HepG2 (cell line): ENCODE measurements around the gene ZNF530. TPM values are rescaled to one million over a fixed set of nuclear protein-coding genes. Genes with fewer than 3 reads are reported as not detected.

Experiments used
- ATAC-seq: fragments of 200-7000 bp; cut with Tn5 transposase; 3 replicates; pipeline ENCODE4 v1.9.1; 2020; ENCODE audit warnings: mild to moderate bottlenecking, moderate library complexity
- BruUV-seq: library from RNA; stranded (reverse); fragments of 400-500 nt; replicated peaks from 2 replicates; lab custom pipeline; 2021; lab: Mats Ljungman, UMichigan
- CTCF ChIA-PET: fragments of 300-600 bp; formaldehyde crosslinking; extraction: SDS; loops from one replicate; lab custom pipeline; 2021; ENCODE audit warnings: low total read pairs, inconsistent platforms, low intra/inter-chr PET ratio; lab: Yijun Ruan, JAX
- POLR2A ChIA-PET: fragments of 350-600 bp; sonication (Branson Sonifier 250); formaldehyde crosslinking; loops from one replicate; lab custom pipeline; 2020; ENCODE audit warnings: antibody characterized with exemption, inconsistent platforms; lab: Yijun Ruan, JAX
- DNase-seq: peaks from one replicate; pipeline ENCODE4 v3.0.0-alpha.2; 2015; ENCODE audit warnings: low spot score
- FAIRE-seq: peaks from 3 replicates; lab custom pipeline; 2011; peaks lifted over from hg19 to GRCh38; lab: Jason Lieb, UNC
- H2AFZ ChIP-seq: one replicate; pipeline ENCODE4 v1.6.1; 2011; ENCODE audit warnings: low read length, inconsistent platforms
- H3K27ac ChIP-seq: fragments of 300-600 bp; 3 replicates; pipeline ENCODE4 v1.8.0; 2011; ENCODE audit warnings: mixed run types, mild to moderate bottlenecking, mixed read lengths, low read length, inconsistent platforms; ENCODE audit not compliant: insufficient read depth; ENCODE audit errors: extremely low read length
- H3K27me3 ChIP-seq, 2 experiments: fragments of 200-600 bp in 1 of 2; 2 replicates in 1 of 2; 3 replicates in 1 of 2; pipeline versions ENCODE4 v1.6.0 to v1.8.0; 2011; ENCODE audit warnings: low read length in 2 of 2, mild to moderate bottlenecking in 2 of 2, moderate library complexity in 2 of 2, inconsistent platforms in 1 of 2; ENCODE audit not compliant: insufficient read depth in 2 of 2, control insufficient read depth in 1 of 2
- H3K36me3 ChIP-seq, 2 experiments: fragments of 200-600 bp in 1 of 2; replicated peaks in 1 of 2; 2 replicates in 1 of 2; 3 replicates in 1 of 2; pipeline versions ENCODE4 v1.5.1 to v1.8.0; 2011; ENCODE audit warnings: low read length in 2 of 2, inconsistent platforms in 1 of 2; ENCODE audit not compliant: insufficient read depth in 2 of 2, control insufficient read depth in 1 of 2
- H3K4me1 ChIP-seq: 2 replicates; pipeline ENCODE4 v1.5.1; 2012; ENCODE audit warnings: low read length, inconsistent platforms; ENCODE audit not compliant: insufficient read depth
- H3K4me2 ChIP-seq: 2 replicates; pipeline ENCODE4 v1.6.0; 2011; ENCODE audit warnings: low read depth, low read length, inconsistent platforms
- H3K4me3 ChIP-seq, 3 experiments: fragments of 200-600 bp in 1 of 3; sonication (generic), shearing (Covaris generic) in 1 of 3; replicated peaks in 1 of 3; 2 replicates each; pipeline ENCODE4 v1.5.1; 2011 to 2016; ENCODE audit warnings: low read length in 3 of 3, inconsistent platforms in 2 of 3, low read depth in 2 of 3, mild to moderate bottlenecking in 2 of 3, control low read depth in 1 of 3, mixed read lengths in 1 of 3; ENCODE audit not compliant: insufficient read depth in 1 of 3
- H3K79me2 ChIP-seq: one replicate; pipeline ENCODE4 v1.6.1; 2011; ENCODE audit warnings: low read length, inconsistent platforms; ENCODE audit not compliant: insufficient read depth
- H3K9ac ChIP-seq: 2 replicates; pipeline ENCODE4 v1.6.0; 2011; ENCODE audit warnings: mild to moderate bottlenecking, low read depth, low read length, inconsistent platforms; ENCODE audit not compliant: insufficient read depth
- H3K9me3 ChIP-seq: 2 replicates; pipeline ENCODE4 v1.5.1; 2012; ENCODE audit warnings: mild to moderate bottlenecking, low read length
- H4K20me1 ChIP-seq: 2 replicates; pipeline ENCODE4 v1.6.0; 2011; ENCODE audit warnings: inconsistent platforms, mild to moderate bottlenecking, low read length, moderate library complexity; ENCODE audit not compliant: insufficient read depth
- ATF1 ChIP-seq: IDR thresholded peaks from 2 replicates; pipeline ENCODE4 v1.6.1; 2016; ENCODE audit warnings: mild to moderate bottlenecking, control low read depth
- CCDC6 ChIP-seq: sonication (generic); formaldehyde crosslinking; IDR thresholded peaks from 2 replicates; pipeline ENCODE4 v1.8.1; 2022; ENCODE audit warnings: mild to moderate bottlenecking, missing genetic modification reagents, moderate library complexity
- CHD2 ChIP-seq: IDR thresholded peaks from 2 replicates; pipeline ENCODE4 v1.6.1; 2011; ENCODE audit warnings: low read depth, low read length, improper control_type of control experiment
- ETV5 ChIP-seq: IDR thresholded peaks from 2 replicates; pipeline ENCODE4 v1.6.1; 2018; ENCODE audit warnings: missing biosample characterization, missing genetic modification reagents, inconsistent platforms, borderline replicate concordance
- HOXA7 ChIP-seq: sonication (generic); formaldehyde crosslinking; IDR thresholded peaks from 2 replicates; pipeline ENCODE4 v1.8.1; 2022; ENCODE audit warnings: mild to moderate bottlenecking, missing genetic modification reagents, moderate library complexity
- JUN ChIP-seq: sonication (generic); formaldehyde crosslinking; IDR thresholded peaks from 2 replicates; pipeline ENCODE4 v1.4.0; 2020; ENCODE audit warnings: mild to moderate bottlenecking, missing genetic modification reagents
- KDM3A ChIP-seq: IDR thresholded peaks from 2 replicates; pipeline ENCODE4 v1.6.1; 2018; ENCODE audit warnings: low read depth, missing compliant biosample characterization
- NFIB ChIP-seq: sonication (generic); formaldehyde crosslinking; IDR thresholded peaks from 2 replicates; pipeline ENCODE4 v1.9.0; 2021; ENCODE audit warnings: missing genetic modification reagents, mild to moderate bottlenecking, borderline replicate concordance
- RFX3 ChIP-seq: IDR thresholded peaks from 2 replicates; pipeline ENCODE4 v1.6.1; 2016; ENCODE audit warnings: missing biosample characterization, missing genetic modification reagents
- RFXANK ChIP-seq: IDR thresholded peaks from 2 replicates; pipeline ENCODE4 v1.6.1; 2016
- SIN3B ChIP-seq: fragments of 150-350 bp; IDR thresholded peaks from 2 replicates; pipeline ENCODE4 v1.6.1; 2014; ENCODE audit warnings: low read length
- SNRNP70 ChIP-seq: fragments of 200-400 bp; formaldehyde crosslinking; IDR thresholded peaks from 2 replicates; pipeline ENCODE4 v1.6.1; 2017; ENCODE audit warnings: mild to moderate bottlenecking, low read depth, low read length, moderate library complexity
- SP1 ChIP-seq, 2 experiments: fragments of 450-650 bp in 1 of 2; sonication (generic) in 1 of 2; formaldehyde crosslinking in 1 of 2; IDR thresholded peaks; 2 replicates each; pipeline versions ENCODE4 v1.4.0 to v1.6.1; 2016 to 2020; ENCODE audit warnings: missing genetic modification reagents in 1 of 2
- THAP11 ChIP-seq: IDR thresholded peaks from 2 replicates; pipeline ENCODE4 v1.6.1; 2016; ENCODE audit warnings: missing biosample characterization, missing genetic modification reagents
- USF2 ChIP-seq, 2 experiments: sonication (generic) in 1 of 2; formaldehyde crosslinking in 1 of 2; IDR thresholded peaks; 2 replicates each; pipeline versions ENCODE4 v1.5.1 to v1.6.1; 2011 to 2020; ENCODE audit warnings: borderline replicate concordance in 1 of 2, low read depth in 1 of 2, low read length in 1 of 2, mild to moderate bottlenecking in 1 of 2, missing genetic modification reagents in 1 of 2, moderate library complexity in 1 of 2
- ZBTB14 ChIP-seq: sonication (generic); formaldehyde crosslinking; IDR thresholded peaks from 2 replicates; pipeline ENCODE4 v1.4.0; 2020; ENCODE audit warnings: missing genetic modification reagents
- ZC3H13 ChIP-seq: sonication (generic); formaldehyde crosslinking; IDR thresholded peaks from 2 replicates; pipeline ENCODE4 v1.8.1; 2023; ENCODE audit warnings: mild to moderate bottlenecking, missing genetic modification reagents, moderate library complexity
- ZNF260 ChIP-seq: sonication (generic); formaldehyde crosslinking; IDR thresholded peaks from 2 replicates; pipeline ENCODE4 v1.4.0; 2020; ENCODE audit warnings: missing genetic modification reagents, low read depth, mild to moderate bottlenecking, borderline replicate concordance
- ZNF510 ChIP-seq: sonication (generic); formaldehyde crosslinking; IDR thresholded peaks from 2 replicates; pipeline ENCODE4 v1.4.0; 2020; ENCODE audit warnings: low read depth, mild to moderate bottlenecking, missing genetic modification reagents
- ZNF564 ChIP-seq: sonication (generic); formaldehyde crosslinking; IDR thresholded peaks from 2 replicates; pipeline ENCODE4 v1.8.1; 2023; ENCODE audit warnings: mild to moderate bottlenecking, missing genetic modification reagents
- ZNF589 ChIP-seq: sonication (generic); formaldehyde crosslinking; conservative IDR thresholded peaks from 2 replicates; pipeline ENCODE4 v1.8.0; 2022; ENCODE audit warnings: mild to moderate bottlenecking, moderate library complexity, missing genetic modification reagents
- ZNF747 ChIP-seq: sonication (generic); formaldehyde crosslinking; IDR thresholded peaks from 2 replicates; pipeline ENCODE4 v1.8.1; 2023; ENCODE audit warnings: missing genetic modification reagents, mild to moderate bottlenecking, borderline replicate concordance
- ZNF768 ChIP-seq: sonication (generic); formaldehyde crosslinking; IDR thresholded peaks from 2 replicates; pipeline ENCODE4 v1.4.0; 2020; ENCODE audit warnings: missing genetic modification reagents
- ZNF780A ChIP-seq: sonication (generic); formaldehyde crosslinking; IDR thresholded peaks from 2 replicates; pipeline ENCODE4 v1.8.0; 2022; ENCODE audit warnings: mild to moderate bottlenecking, missing genetic modification reagents, moderate library complexity
- ZNF878 ChIP-seq: sonication (generic); formaldehyde crosslinking; IDR thresholded peaks from 2 replicates; pipeline ENCODE4 v1.8.1; 2023; ENCODE audit warnings: mild to moderate bottlenecking, missing genetic modification reagents, moderate library complexity
- WGBS: methylation state at CpG from one replicate; pipeline ENCODE4 v1.1.6; 2017; ENCODE audit warnings: low lambda C conversion rate; 5-methylcytosine and 5-hydroxymethylcytosine counted together
- in situ Hi-C: cut with HindIII; loops from 2 replicates; pipeline ENCODE4 v1.10.0; 2017; ENCODE audit warnings: low pct_unique_long_range_greater_than_20kb; ENCODE audit not compliant: extremely low pct_ligation_motif_present
- intact Hi-C: fragments of 100-400 bp; cut with micrococcal nuclease; formaldehyde crosslinking; loops from one replicate; pipeline ENCODE4 v1.10.0; 2022; ENCODE audit not compliant: unreplicated experiment
- polyA plus RNA-seq, 8 experiments: library from polyadenylated mRNA; depleted of rRNA in 3 of 8; stranded (reverse) in 7 of 8; unstranded in 1 of 8; fragments of >200 nt; fragmentation: Illumina TruSeq in 4 of 8; extraction: Trizol in 4 of 8; gene quantifications; 2 replicates each; pipeline versions ENCODE4 v1.2.1 to v1.2.3, GENCODE V29; 2011 to 2016; ENCODE audit warnings: low read depth in 4 of 8, missing spikeins in 1 of 8, mixed read lengths in 1 of 8; ENCODE audit not compliant: insufficient read depth in 1 of 8
- total RNA-seq, 5 experiments: library from RNA; depleted of rRNA; stranded (reverse); fragments of >200 nt; fragmentation: Illumina TruSeq; extraction: Trizol; gene quantifications; 2 replicates each; pipeline ENCODE4 v1.2.3, GENCODE V29; 2016; ENCODE audit warnings: low read depth in 1 of 5

Gene ZNF530
- total and polyA plus RNA-seq, 2 of the 13 experiments (the other 11 are each of a cell fraction or from before 2014, with no cell fraction given), result 1.1 to 7.8 TPM

GRCh38 chr19:57599377-57599760 lies 316 bp upstream of the ZNF530 start:
- ATAC-seq (no peak), DNase-seq (no peak), FAIRE-seq (no peak)
- Histone ChIP-seq H3K27me3 (no peaks in the 10 kb centered on the region), H3K9me3 (no peaks in the 10 kb centered on the region), H3K9ac (peak overlapping the region; percentile 62; the same call in 1 of the 2 replicates), H4K20me1 (no peaks in the 10 kb centered on the region), H3K36me3 (no peaks in the 10 kb centered on the region; a peak in 1 of 5 replicates), H2AFZ (peak overlapping the region; percentile 58), H3K4me2 (peak overlapping the region; percentile 89), H3K4me3 (peak overlapping the region; percentile 73 to 89 (median 80)), H3K27ac (no peak overlapping the region), H3K4me1 (peaks cover 19% of the 10 kb centered on the region), H3K79me2 (peaks cover 6% of the 10 kb centered on the region)
- intact Hi-C loops, result loop anchor here (2.0 kb wide), 2 partner anchors 21 to 113 kb away; partner anchors contain the start of genes ZNF416 and ZNF419
- ChIA-PET POLR2A (no interaction called here), CTCF (no interaction called here)
- WGBS, result 49% methylated on average over 8 of the region's 8 CpGs
- in situ Hi-C loops, result no loop called here
- no TSS peak for BruUV-seq
- no peak for TF ChIP-seq ETV5 (CRISPR knock-in tag)
- TF ChIP-seq ZNF780A (CRISPR knock-in tag), result peak; percentile 28; the same call in 1 of the 2 replicates
- TF ChIP-seq SP1 (IDR thresholded peaks at IDR 0.05), result no peak
- no peak for TF ChIP-seq SP1 (CRISPR knock-in tag; IDR thresholded peaks at IDR 0.05)
- no peak for TF ChIP-seq SNRNP70
- TF ChIP-seq RFX3 (CRISPR knock-in tag), result peak; percentile 37; the same call in 1 of the 2 replicates
- no peak for TF ChIP-seq HOXA7 (CRISPR knock-in tag)
- 0 out of 2 replicates have a peak, but pooled peaks have one; percentile 7 for TF ChIP-seq CCDC6 (CRISPR knock-in tag)
- no peak for TF ChIP-seq ZNF878 (CRISPR knock-in tag)
- TF ChIP-seq ZNF260, result no peak
- TF ChIP-seq THAP11 (CRISPR knock-in tag), result no peak
- TF ChIP-seq ZBTB14 (CRISPR knock-in tag), result no peak
- no peak for TF ChIP-seq USF2 (IDR thresholded peaks at IDR 0.05; ENCODE audit: low read depth, low read length)
- TF ChIP-seq USF2 (CRISPR knock-in tag; IDR thresholded peaks at IDR 0.05; ENCODE audit: borderline replicate concordance), result no peak
- TF ChIP-seq RFXANK (CRISPR knock-in tag), result no peak
- no peak for TF ChIP-seq ZNF510 (CRISPR knock-in tag)
- no peak for TF ChIP-seq ZNF747 (CRISPR knock-in tag)
- TF ChIP-seq CHD2, result no peak
- no peak for TF ChIP-seq NFIB (CRISPR knock-in tag)
- TF ChIP-seq ATF1 (CRISPR knock-in tag), result 0 out of 2 replicates have a peak, but pooled peaks have one; percentile 8
- no peak for TF ChIP-seq ZNF564 (CRISPR knock-in tag)
- TF ChIP-seq JUN (CRISPR knock-in tag), result no peak
- no peak for TF ChIP-seq KDM3A (CRISPR knock-in tag)
- no peak for TF ChIP-seq SIN3B
- TF ChIP-seq ZNF768 (CRISPR knock-in tag), result no peak
- 0 out of 2 replicates have a peak, but pooled peaks have one; percentile 54 for TF ChIP-seq ZC3H13 (CRISPR knock-in tag)
- 0 out of 2 replicates have a peak, but pooled peaks have one; percentile 27 for TF ChIP-seq ZNF589 (CRISPR knock-in tag)
